DND-41 (cell line): ENCODE data around the gene KDM6A.

Experiments
- CTCF ChIP-seq: IDR thresholded peaks from 2 replicates; pipeline ENCODE4 v1.5.1; 2012; ENCODE audit warnings: borderline replicate concordance, low read length, moderate library complexity, mild to moderate bottlenecking; ENCODE audit not compliant: poor library complexity, severe bottlenecking; ENCODE audit errors: extremely low read depth
- EZH2 ChIP-seq: IDR thresholded peaks from 3 replicates; pipeline ENCODE4 v1.6.1; 2012; ENCODE audit warnings: borderline replicate concordance, low read depth, mild to moderate bottlenecking, moderate library complexity, low read length, inconsistent platforms; ENCODE audit not compliant: severe bottlenecking

GRCh38 chrX:44974451-44974850 is 101.5 kb downstream of the KDM6A start:
- TF ChIP-seq CTCF (no peak), EZH2 (no peak)
